NCI-H526 treated with DMSO at 0.1 percent for 48 hours (cell line): ENCODE data around the gene SEC62.
"Not testable (repeated sequence)": the region's sequence is repeated elsewhere in the genome, so short reads cannot be mapped to it uniquely, and the experiment has no call there.

Experiments used
- DNase-seq: peaks from one replicate; lab custom pipeline; 2025; lab: John Stamatoyannopoulos, UW

Gene SEC62

GRCh38 chr3:170016057-170016456 lies 49.5 kb downstream of the SEC62 start:
- DNase-seq = no peak

- DNase-seq = not testable (repeated sequence)
Measured at GRCh38 chr3:170019306-170019705, 52.7 kb downstream of the SEC62 start.

GRCh38 chr3:170021083-170021482 lies 54.5 kb downstream of the SEC62 start:
- no peak for DNase-seq

GRCh38 chr3:170022336-170022735 lies 55.7 kb downstream of the SEC62 start:
- no peak for DNase-seq

GRCh38 chr3:170023165-170023564 lies 56.6 kb downstream of the SEC62 start:
- DNase-seq = no peak

GRCh38 chr3:170024581-170024980 lies 58.0 kb downstream of the SEC62 start:
- no peak for DNase-seq

GRCh38 chr3:170027233-170028102 lies 60.9 kb downstream of the SEC62 start:
- DNase-seq = no peak

GRCh38 chr3:170033489-170033888 lies 66.9 kb downstream of the SEC62 start:
- DNase-seq = no peak

GRCh38 chr3:170037463-170038433 lies 71.1 kb downstream of the SEC62 start, which contains the start of gene GPR160:
Gene GPR160 (plus strand): TSS chr3:170037995. CDS start chr3:170083973, 45,978 bp downstream.
- DNase-seq = peak; percentile 75

GRCh38 chr3:170038434-170039110 lies 72.0 kb downstream of the SEC62 start:
- peak; percentile 28 for DNase-seq

- DNase-seq = no peak
Measured at GRCh38 chr3:170040418-170040817, 73.8 kb downstream of the SEC62 start.

GRCh38 chr3:170043506-170043905 lies 76.9 kb downstream of the SEC62 start:
- no peak for DNase-seq

GRCh38 chr3:170044271-170044670 lies 77.7 kb downstream of the SEC62 start:
- DNase-seq = no peak

- DNase-seq = no peak
Measured at GRCh38 chr3:170044795-170045244, 78.2 kb downstream of the SEC62 start.

GRCh38 chr3:170046269-170047132 lies 79.9 kb downstream of the SEC62 start:
- DNase-seq = no peak

GRCh38 chr3:170047133-170047404 lies 80.5 kb downstream of the SEC62 start:
- DNase-seq = no peak
